Skin epidermis (tissue), 12 donors: ENCODE data around the gene CLEC17A.
A peak's percentile ranks its signal among the peaks of the same experiment; 100 is the strongest.
"Not testable (repeated sequence)": the region's sequence is repeated elsewhere in the genome, so short reads cannot be mapped to it uniquely, and the experiment has no call there.

ENCODE experiments used
- H3K27ac ChIP-seq, 21 experiments: fragments of 200-600 bp; sonication (generic) in 11 of 21; one replicate each; pipeline ENCODE4 v1.5.0; 2020; ENCODE audit warnings: mild to moderate bottlenecking in 3 of 21, inconsistent platforms in 2 of 21, moderate library complexity in 2 of 21
- H3K4me3 ChIP-seq, 7 experiments: fragments of 200-600 bp; sonication (generic) in 2 of 7; one replicate each; pipeline ENCODE4 v1.5.0; 2020; ENCODE audit warnings: inconsistent platforms in 2 of 7, mild to moderate bottlenecking in 2 of 7, moderate library complexity in 1 of 7

CLEC17A gene

GRCh38 chr19:14575428-14575980, 7.4 kb upstream of the CLEC17A start:
- Histone ChIP-seq H3K4me3 (no peak overlapping the region), H3K27ac (no peak overlapping the region)

- no peak overlapping the region for H3K27ac ChIP-seq
- H3K4me3 ChIP-seq: no peak overlapping the region
Measured at GRCh38 chr19:14576363-14576762, 6.5 kb upstream of the CLEC17A start.

DNA sequence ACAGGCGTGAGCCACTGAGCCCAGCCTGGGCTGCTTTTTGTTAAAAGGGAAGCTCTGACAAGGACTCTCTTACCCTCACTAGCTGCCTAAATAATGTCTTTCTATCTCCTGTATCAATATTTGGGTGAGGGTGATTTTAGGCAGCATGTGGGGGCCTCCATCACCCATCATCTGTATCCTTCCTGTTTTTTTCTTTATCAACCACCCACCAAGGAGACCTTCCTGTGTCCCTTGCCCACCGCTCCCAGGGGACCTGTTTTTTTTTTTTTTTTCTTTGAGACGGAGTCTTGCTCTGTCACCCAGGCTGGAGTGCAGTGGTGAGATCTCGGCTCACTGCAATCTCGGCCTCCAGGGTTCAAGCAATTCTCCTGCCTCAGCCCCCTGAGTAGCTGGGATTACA, 5.6 kb upstream of the CLEC17A start:
- no peak overlapping the region for H3K4me3 ChIP-seq
- H3K27ac ChIP-seq: no peak overlapping the region

GRCh38 chr19:14577885-14578427, 4.9 kb upstream of the CLEC17A start:
- no peak overlapping the region for H3K4me3 ChIP-seq

DNA sequence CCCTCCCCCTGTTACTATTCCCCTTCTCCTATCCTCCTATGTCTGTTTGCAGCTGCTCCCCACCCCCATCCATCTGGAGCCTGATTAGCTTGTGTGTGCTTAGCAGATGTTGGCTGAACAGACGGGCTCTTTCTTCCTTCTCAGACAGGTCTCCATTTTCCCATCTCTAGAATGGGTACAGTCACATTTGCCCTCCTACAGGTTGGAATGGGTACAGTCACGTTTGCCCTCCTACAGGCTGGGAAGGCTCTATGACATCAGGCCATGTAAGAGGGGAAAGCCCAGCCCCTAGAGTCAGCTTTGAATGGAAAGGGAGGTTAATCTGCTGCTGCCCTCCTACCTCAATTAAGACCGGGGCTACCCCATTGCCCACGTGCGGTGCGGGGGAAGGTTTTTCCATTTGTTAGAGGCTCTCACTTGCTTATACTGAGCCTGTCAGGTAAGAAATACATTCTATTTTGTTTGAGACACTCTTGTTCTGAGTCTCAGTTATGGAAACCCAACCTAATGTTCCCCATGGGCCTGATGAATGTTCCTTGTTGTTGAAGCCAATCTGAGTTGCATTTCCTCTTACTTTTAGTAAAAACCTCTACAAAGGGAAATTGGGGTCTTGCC, 2.2 kb upstream of the CLEC17A start:
- no peak overlapping the region for H3K4me3 ChIP-seq

More at GRCh38 chr19:14577885-14578427, 4.9 kb upstream of the CLEC17A start:
- H3K27ac ChIP-seq: no peak overlapping the region

DNA sequence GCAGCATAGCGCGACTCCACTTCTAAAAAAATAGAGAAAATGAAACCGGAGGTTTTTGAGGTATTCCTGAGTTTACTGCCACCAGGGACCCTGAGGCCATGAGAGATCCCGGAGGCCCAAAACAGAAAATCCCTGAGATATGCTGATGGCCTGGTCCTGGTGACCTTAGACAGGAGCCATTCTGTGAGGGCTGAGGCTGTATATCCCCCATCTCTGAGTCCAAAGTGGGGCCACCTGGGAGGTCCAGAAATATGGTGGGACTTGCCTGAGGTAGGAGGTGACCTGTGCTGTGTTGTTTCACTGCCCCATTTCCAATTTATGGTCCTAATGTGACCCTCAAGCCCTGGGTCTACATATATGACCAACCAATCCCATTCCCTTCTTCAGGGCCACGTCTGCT, 1.5 kb downstream of the CLEC17A start:
- H3K27ac ChIP-seq, H3K4me3 ChIP-seq: not testable (repeated sequence)

More for the DNA sequence above, 2.2 kb upstream of the CLEC17A start:
- no peak overlapping the region for H3K27ac ChIP-seq

GRCh38 chr19:14585187-14585586, 2.3 kb downstream of the CLEC17A start:
- H3K4me3 ChIP-seq, H3K27ac ChIP-seq: not testable (repeated sequence)

DNA sequence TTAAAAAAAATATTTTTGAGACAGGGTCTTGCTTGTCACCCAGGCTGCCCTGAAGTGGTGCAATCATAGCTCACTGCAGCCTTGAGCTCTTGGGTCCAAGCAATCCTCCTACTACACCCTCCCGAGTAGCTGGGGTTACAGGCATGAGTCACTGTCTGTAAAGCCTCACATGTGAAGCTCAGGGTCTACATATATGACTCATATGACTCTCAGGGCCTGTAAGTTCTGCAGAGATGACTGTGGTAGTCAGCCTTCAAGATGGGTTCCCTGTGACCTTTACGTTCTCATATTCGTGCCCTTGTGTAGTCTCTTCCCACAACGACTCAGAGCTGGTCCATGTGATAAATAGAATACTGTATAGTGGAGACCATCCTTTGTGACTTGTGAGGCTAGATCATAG, 6.5 kb downstream of the CLEC17A start:
- H3K27ac ChIP-seq, H3K4me3 ChIP-seq: not testable (repeated sequence)

- H3K4me3 ChIP-seq: no peak overlapping the region
- H3K27ac ChIP-seq: no peak overlapping the region
Measured at GRCh38 chr19:14595558-14595957, 12.7 kb downstream of the CLEC17A start.

DNA sequence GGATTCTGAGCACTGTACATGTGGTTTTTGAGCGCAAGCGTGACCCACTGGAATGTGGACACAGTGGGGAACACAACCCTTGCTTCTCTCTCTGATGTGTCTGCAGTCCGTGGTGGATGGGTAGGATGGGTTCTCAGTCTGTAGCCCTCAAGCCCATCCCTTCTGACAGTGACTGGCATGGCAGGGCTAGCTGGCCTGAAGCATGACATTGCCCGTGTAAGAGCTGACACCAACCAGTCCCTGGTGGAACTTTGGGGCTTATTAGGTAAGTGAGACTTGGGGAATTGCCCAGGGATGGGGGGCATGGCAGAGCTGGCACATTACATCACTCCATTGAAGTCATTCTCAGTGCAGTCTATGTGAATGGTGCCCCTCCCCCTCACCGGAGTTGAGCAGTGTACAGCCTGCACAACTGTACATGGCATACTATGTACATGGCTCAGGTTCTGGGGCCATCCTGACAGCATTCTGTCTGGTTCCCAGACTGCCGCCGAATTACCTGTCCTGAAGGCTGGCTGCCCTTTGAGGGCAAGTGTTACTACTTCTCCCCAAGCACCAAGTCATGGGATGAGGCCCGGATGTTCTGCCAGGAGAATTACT, 16.8 kb downstream of the CLEC17A start:
- H3K4me3 ChIP-seq: no peak overlapping the region
- no peak overlapping the region for H3K27ac ChIP-seq

DNA sequence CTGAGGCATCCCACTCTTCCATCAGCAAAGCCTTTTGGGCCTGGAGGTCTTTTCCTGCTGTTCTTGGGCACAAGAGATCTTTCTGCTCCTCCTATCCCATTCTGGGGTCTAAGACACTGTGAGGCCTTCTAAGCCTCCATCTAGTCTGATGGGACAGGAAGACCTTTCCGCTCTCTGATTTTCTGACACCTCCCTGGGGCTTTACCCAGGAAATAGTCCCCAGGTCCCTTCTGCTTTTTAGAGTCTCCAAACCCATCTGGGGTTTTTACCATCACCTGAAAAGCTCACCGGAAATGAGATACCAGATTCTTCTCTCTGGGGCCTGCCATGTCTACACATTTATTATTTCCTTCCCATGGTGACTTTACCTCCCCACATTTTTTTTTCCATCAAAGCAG, 21.1 kb downstream of the CLEC17A start:
- Histone ChIP-seq H3K4me3 (no peak overlapping the region), H3K27ac (peak overlapping the region in 1 of 21 experiments; percentile 29)

- H3K4me3 ChIP-seq: no peak overlapping the region
- H3K27ac ChIP-seq: no peak overlapping the region
Measured at GRCh38 chr19:14606627-14607026, 23.7 kb downstream of the CLEC17A start.

DNA sequence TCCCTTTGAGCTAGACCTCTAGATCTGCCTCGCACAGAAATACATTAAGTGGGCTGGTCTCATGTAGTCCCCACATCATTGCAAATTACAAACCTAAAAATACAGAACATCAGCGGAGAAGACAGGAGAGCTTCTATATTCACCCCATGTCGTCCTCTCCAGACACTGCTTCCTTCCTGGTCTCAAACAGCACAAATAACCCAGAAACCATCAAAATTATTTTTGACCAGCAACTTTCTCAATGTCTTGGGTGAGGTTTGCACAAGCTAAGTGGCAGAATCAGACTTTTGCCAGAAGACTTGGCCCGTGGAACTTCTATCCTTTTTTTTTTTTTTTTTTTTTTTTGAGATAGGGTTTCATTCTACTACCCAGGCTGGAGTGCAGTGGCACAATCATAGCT, 28.2 kb downstream of the CLEC17A start:
- no peak overlapping the region for H3K4me3 ChIP-seq
- no peak overlapping the region for H3K27ac ChIP-seq

DNA sequence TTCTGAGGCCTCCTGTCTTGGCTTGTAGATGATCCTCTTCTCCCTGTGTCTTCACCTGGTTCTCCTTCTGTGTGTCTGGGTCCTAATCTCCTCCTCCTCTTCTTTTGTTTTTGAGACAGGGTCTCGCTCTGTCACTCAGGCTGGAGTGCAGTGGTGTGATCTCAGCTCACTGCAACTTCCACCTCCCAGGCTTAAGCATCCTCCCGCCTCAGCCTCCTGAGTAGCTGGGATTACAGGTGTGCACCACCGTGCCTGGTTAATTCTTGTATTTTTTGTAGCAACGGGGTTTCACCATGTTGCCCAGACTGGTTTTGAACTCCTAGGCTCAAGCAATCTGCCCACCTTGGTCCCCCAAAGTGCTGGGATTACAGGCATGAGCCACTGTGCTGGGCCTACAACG, 29.4 kb downstream of the CLEC17A start:
- H3K27ac ChIP-seq: not testable (repeated sequence)

GRCh38 chr19:14612657-14613056, 29.8 kb downstream of the CLEC17A start:
- Histone ChIP-seq H3K4me3 (no peak overlapping the region), H3K27ac (peak overlapping the region in 1 of 21 experiments; percentile 18)

More for the DNA sequence above, 29.4 kb downstream of the CLEC17A start:
- H3K4me3 ChIP-seq: not testable (repeated sequence)

- not testable (repeated sequence) for H3K4me3 ChIP-seq
- peak overlapping the region in 1 of 21 experiments; percentile 20 for H3K27ac ChIP-seq
Measured at GRCh38 chr19:14613399-14614098, 30.7 kb downstream of the CLEC17A start.

GRCh38 chr19:14614099-14614412, 31.2 kb downstream of the CLEC17A start:
- H3K4me3 ChIP-seq: no peak overlapping the region
- no peak overlapping the region for H3K27ac ChIP-seq

DNA sequence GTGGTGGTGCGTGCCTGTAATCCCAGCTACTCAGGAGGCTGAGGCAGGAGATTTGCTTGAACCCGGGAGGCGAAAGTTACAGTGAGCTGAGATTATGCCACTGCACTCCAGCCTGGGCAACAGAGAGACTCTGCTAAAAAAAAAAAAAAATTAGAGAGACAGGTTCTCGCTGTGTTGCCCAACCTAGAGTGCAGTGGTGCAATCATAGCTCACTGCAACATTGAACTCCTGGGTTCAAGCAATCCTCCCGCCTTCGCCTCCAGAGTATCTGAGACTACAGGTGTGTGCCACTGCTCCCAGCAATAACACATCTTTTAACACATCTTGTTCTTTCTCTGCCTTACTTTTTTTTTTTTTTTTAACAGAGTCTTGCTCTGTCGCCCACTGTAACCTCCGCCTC, 32.7 kb downstream of the CLEC17A start:
- no peak overlapping the region for H3K4me3 ChIP-seq
- no peak overlapping the region for H3K27ac ChIP-seq

- Histone ChIP-seq H3K27ac (no peak overlapping the region), H3K4me3 (no peak overlapping the region)
Measured at GRCh38 chr19:14616407-14616806, 33.5 kb downstream of the CLEC17A start.

DNA sequence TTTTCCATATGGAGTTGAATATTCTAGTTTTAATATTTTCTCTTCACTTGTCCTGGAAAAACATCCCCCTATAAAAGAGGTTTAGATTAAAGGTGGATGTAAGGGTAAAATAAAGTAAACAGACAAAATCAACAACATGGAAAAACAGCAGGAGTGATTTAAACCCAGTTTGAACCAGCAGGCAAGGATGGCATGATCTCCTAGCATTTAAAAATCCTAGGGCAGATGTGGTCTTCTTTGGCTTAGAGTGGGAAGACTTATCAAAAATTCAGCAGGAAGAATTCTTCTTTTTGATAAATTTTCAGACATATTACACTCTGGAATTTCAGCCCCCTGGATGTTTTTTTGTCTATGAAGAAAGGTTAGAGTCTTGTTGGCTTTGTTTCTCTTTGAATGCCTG, 36.5 kb downstream of the CLEC17A start:
- Histone ChIP-seq H3K4me3 (no peak overlapping the region), H3K27ac (no peak overlapping the region)

DNA sequence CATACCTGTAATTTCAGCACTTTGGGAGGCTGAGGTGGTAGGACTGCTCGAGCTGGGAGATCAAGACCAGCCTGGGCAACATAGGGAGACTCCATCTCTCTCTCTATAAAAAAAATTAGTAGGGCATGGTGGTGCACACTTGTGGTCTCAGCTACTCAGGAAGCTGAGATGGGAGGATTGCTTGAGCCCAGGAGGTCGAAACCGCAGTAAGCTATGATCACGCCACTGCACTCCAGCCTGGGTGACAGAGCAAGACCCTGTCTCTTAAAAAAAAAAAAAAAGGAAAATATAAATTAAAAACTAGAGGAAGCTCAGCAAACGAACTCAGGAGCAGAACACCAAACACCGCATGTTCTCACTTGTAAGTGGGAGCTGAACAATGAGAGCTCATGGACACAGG, 41.6 kb downstream of the CLEC17A start:
- H3K27ac ChIP-seq, H3K4me3 ChIP-seq: not testable (repeated sequence)
